H1 (cell line): ENCODE measurements around the gene CHCHD6. TPM values are rescaled to one million over a fixed set of nuclear protein-coding genes. Genes with fewer than 3 reads are reported as not detected.

ENCODE experiments used
- CTCF ChIA-PET: fragments of 300-600 bp; sonication (Branson Sonifier 250); formaldehyde crosslinking; loops from one replicate; lab custom pipeline; 2021; ENCODE audit not compliant: partially characterized antibody; lab: Charles Lee
- POLR2A ChIA-PET: fragments of 300-600 bp; sonication (Branson Sonifier 250); formaldehyde crosslinking; loops from one replicate; lab custom pipeline; 2021; ENCODE audit warnings: inconsistent platforms; ENCODE audit not compliant: partially characterized antibody; lab: Charles Lee
- DNase-seq, 2 experiments: peaks; one replicate each; pipeline versions ENCODE4 v3.0.0 to v3.0.0-alpha.2; 2010 to 2022; ENCODE audit warnings: low spot score in 2 of 2, low read depth in 1 of 2, mixed read lengths in 1 of 2
- FAIRE-seq: peaks from 2 replicates; lab custom pipeline; 2011; peaks lifted over from hg19 to GRCh38; lab: Jason Lieb, UNC
- H2AFZ ChIP-seq: 2 replicates; pipeline ENCODE4 v1.8.1; 2012; ENCODE audit warnings: low read length, inconsistent platforms
- H2AK5ac ChIP-seq: 2 replicates; pipeline ENCODE4 v1.6.1; 2013; ENCODE audit warnings: low read depth, low read length
- H2BK120ac ChIP-seq: replicated peaks from 2 replicates; pipeline ENCODE3; 2013; ENCODE audit warnings: low read depth, low read length, inconsistent platforms
- H2BK12ac ChIP-seq: 2 replicates; pipeline ENCODE4 v1.6.1; 2013; ENCODE audit warnings: low read depth, low read length
- H2BK15ac ChIP-seq: 2 replicates; pipeline ENCODE4 v1.6.1; 2013; ENCODE audit warnings: low read length
- H2BK20ac ChIP-seq: 2 replicates; pipeline ENCODE4 v1.6.1; 2013; ENCODE audit warnings: low read length
- H2BK5ac ChIP-seq: 2 replicates; pipeline ENCODE4 v1.6.1; 2013; ENCODE audit warnings: low read depth, low read length
- H3K14ac ChIP-seq: 2 replicates; pipeline ENCODE4 v1.6.1; 2013; ENCODE audit warnings: inconsistent platforms; ENCODE audit not compliant: insufficient read length
- H3K18ac ChIP-seq: 2 replicates; pipeline ENCODE4 v1.6.1; 2013; ENCODE audit warnings: low read length; ENCODE audit errors: extremely low read depth
- H3K23ac ChIP-seq: 2 replicates; pipeline ENCODE4 v1.6.1; 2013; ENCODE audit warnings: inconsistent platforms; ENCODE audit not compliant: insufficient read length
- H3K23me2 ChIP-seq: 2 replicates; pipeline ENCODE4 v1.6.1; 2013; ENCODE audit warnings: low read depth, low read length
- H3K27ac ChIP-seq: 2 replicates; pipeline ENCODE4 v1.6.1; 2011; ENCODE audit warnings: low read depth, low read length, inconsistent platforms
- H3K27me3 ChIP-seq, 4 experiments: replicated peaks in 1 of 4; 1 replicate in 1 of 4; 2 replicates in 3 of 4; pipeline versions ENCODE4 v1.6.1 to v1.8.1; 2011 to 2013; ENCODE audit warnings: low read length in 3 of 4, mild to moderate bottlenecking in 3 of 4, inconsistent platforms in 2 of 4, mixed read lengths in 2 of 4, moderate library complexity in 1 of 4; ENCODE audit not compliant: control insufficient read depth in 3 of 4, insufficient read depth in 3 of 4; ENCODE audit errors: extremely low read depth in 1 of 4
- H3K36me3 ChIP-seq, 4 experiments: 2 replicates each; pipeline versions ENCODE4 v1.6.1 to v1.8.1; 2011 to 2013; ENCODE audit warnings: mild to moderate bottlenecking in 4 of 4, low read length in 3 of 4, moderate library complexity in 2 of 4, control low read depth in 1 of 4, inconsistent platforms in 1 of 4; ENCODE audit not compliant: insufficient read depth in 4 of 4, control insufficient read depth in 2 of 4
- H3K4ac ChIP-seq: replicated peaks from 2 replicates; pipeline ENCODE3; 2013; ENCODE audit warnings: low read length, low read depth, mixed read lengths, inconsistent platforms; ENCODE audit not compliant: insufficient read length
- H3K4me1 ChIP-seq, 4 experiments: replicated peaks in 1 of 4; 1 replicate in 1 of 4; 2 replicates in 3 of 4; pipeline versions ENCODE4 v1.6.1 to v1.8.1; 2011 to 2013; ENCODE audit warnings: low read length in 3 of 4, inconsistent platforms in 2 of 4, mixed read lengths in 1 of 4; ENCODE audit not compliant: insufficient read depth in 4 of 4, control insufficient read depth in 3 of 4
- H3K4me2 ChIP-seq, 2 experiments: 2 replicates each; pipeline versions ENCODE4 v1.6.1 to v1.8.1; 2011 to 2013; ENCODE audit warnings: low read depth in 2 of 2, low read length in 2 of 2, control low read depth in 1 of 2, inconsistent platforms in 1 of 2, mild to moderate bottlenecking in 1 of 2; ENCODE audit not compliant: insufficient read depth in 1 of 2
- H3K4me3 ChIP-seq, 4 experiments: fragments of 200-600, 300-600 bp in 1 of 4; sonication (generic), shearing (Covaris generic), sonication (Bioruptor Twin) in 1 of 4; 2 replicates each; pipeline versions ENCODE4 v1.5.1 to v1.8.1; 2011 to 2016; ENCODE audit warnings: low read length in 4 of 4, low read depth in 3 of 4, control low read depth in 2 of 4, inconsistent platforms in 2 of 4, mild to moderate bottlenecking in 2 of 4, mixed read lengths in 1 of 4, moderate library complexity in 1 of 4; ENCODE audit not compliant: insufficient read depth in 2 of 4; ENCODE audit errors: extremely low read depth in 1 of 4
- H3K56ac ChIP-seq: replicated peaks from 2 replicates; pipeline ENCODE3; 2013; ENCODE audit warnings: low read depth, mild to moderate bottlenecking, mixed read lengths, low read length, inconsistent platforms; ENCODE audit not compliant: insufficient read length
- H3K79me1 ChIP-seq: 2 replicates; pipeline ENCODE4 v1.6.1; 2013; ENCODE audit warnings: low read depth, low read length, control low read depth
- H3K79me2 ChIP-seq, 2 experiments: 2 replicates each; pipeline versions ENCODE4 v1.6.1 to v1.8.1; 2012 to 2013; ENCODE audit warnings: low read length in 2 of 2, mild to moderate bottlenecking in 2 of 2, inconsistent platforms in 1 of 2; ENCODE audit not compliant: insufficient read depth in 2 of 2, control insufficient read depth in 1 of 2
- H3K9ac ChIP-seq, 4 experiments: replicated peaks in 1 of 4; 1 replicate in 1 of 4; 2 replicates in 3 of 4; pipeline versions ENCODE4 v1.6.1 to v1.8.1; 2011 to 2013; ENCODE audit warnings: low read depth in 3 of 4, low read length in 3 of 4, control low read depth in 2 of 4, mild to moderate bottlenecking in 2 of 4, moderate library complexity in 2 of 4, inconsistent platforms in 1 of 4; ENCODE audit errors: extremely low read depth in 1 of 4
- H3K9me3 ChIP-seq, 2 experiments: 2 replicates each; pipeline versions ENCODE4 v1.6.1 to v1.8.1; 2012 to 2013; ENCODE audit warnings: mild to moderate bottlenecking in 2 of 2, moderate library complexity in 2 of 2, control low read depth in 1 of 2, inconsistent platforms in 1 of 2, low read depth in 1 of 2, low read length in 1 of 2, mixed read lengths in 1 of 2; ENCODE audit not compliant: insufficient read depth in 2 of 2
- H4K20me1 ChIP-seq, 2 experiments: replicated peaks in 1 of 2; 2 replicates each; pipeline versions ENCODE3 to v1.8.1; 2011 to 2013; ENCODE audit warnings: inconsistent platforms in 2 of 2, low read length in 2 of 2, mild to moderate bottlenecking in 1 of 2; ENCODE audit not compliant: insufficient read depth in 2 of 2, control insufficient read depth in 1 of 2
- H4K5ac ChIP-seq: 2 replicates; pipeline ENCODE4 v1.6.1; 2013; ENCODE audit warnings: low read length, low read depth, mixed read lengths, inconsistent platforms; ENCODE audit not compliant: insufficient read length
- H4K8ac ChIP-seq: 2 replicates; pipeline ENCODE4 v1.8.0; 2013; ENCODE audit warnings: mild to moderate bottlenecking, moderate library complexity, low read length, inconsistent platforms; ENCODE audit not compliant: insufficient read depth; ENCODE audit errors: extremely low read depth
- H4K91ac ChIP-seq: replicated peaks from 2 replicates; pipeline ENCODE3; 2013; ENCODE audit warnings: low read length, mixed read lengths, inconsistent platforms; ENCODE audit not compliant: insufficient read length
- BCL11A ChIP-seq, 2 experiments: IDR thresholded peaks; one replicate each; pipeline ENCODE4 v1.6.1; 2011; ENCODE audit warnings: low read depth in 2 of 2, low read length in 2 of 2, mild to moderate bottlenecking in 2 of 2
- PHF8 ChIP-seq: fragments of 200-600 bp; sonication (generic); conservative IDR thresholded peaks from 2 replicates; pipeline ENCODE4 v1.7.1; 2012; ENCODE audit warnings: low read depth, mild to moderate bottlenecking, inconsistent platforms, low read length, moderate library complexity
- WGBS, 2 experiments: shearing (Covaris generic) in 1 of 2; methylation state at CpG; one replicate each; pipeline versions ENCODE4 v1.1.6 to v1.1.7; 2013 to 2015; ENCODE audit warnings: low lambda C conversion rate in 2 of 2, mixed read lengths in 2 of 2, inconsistent platforms in 1 of 2, low coverage in 1 of 2, missing lambda C conversion rate in 1 of 2; ENCODE audit not compliant: insufficient replicate concordance in 2 of 2, insufficient coverage in 1 of 2, insufficient read length in 1 of 2; ENCODE audit errors: extremely low coverage in 1 of 2, missing lambda C conversion rate in 1 of 2; 5-methylcytosine and 5-hydroxymethylcytosine counted together
- polyA plus RNA-seq, 7 experiments: library from polyadenylated mRNA; depleted of rRNA in 3 of 7; stranded (reverse) in 5 of 7; unstranded in 2 of 7; fragments of >200 nt in 5 of 7; fragments of 200-250 nt in 2 of 7; gene quantifications; 1 replicate in 5 of 7; 2 replicates in 1 of 7; 4 replicates in 1 of 7; pipeline versions ENCODE4 v1.2.1 to v1.2.3, GENCODE V29; 2011 to 2013; ENCODE audit warnings: missing spikeins in 2 of 7, mixed read lengths in 2 of 7
- total RNA-seq: library from RNA; stranded (reverse); fragmentation: NEBNext Ultra II Directional; extraction: Animal tissue kit (Norgen Biotek cat#: 25700); gene quantifications from 2 replicates; pipeline ENCODE4 v1.2.1, GENCODE V29; 2021

CHCHD6 gene
- total and polyA plus RNA-seq, 2 of the 8 experiments (the other 6 are each of a cell fraction or from before 2014, with no cell fraction given) = 32.4 to 37.6 TPM

DNA sequence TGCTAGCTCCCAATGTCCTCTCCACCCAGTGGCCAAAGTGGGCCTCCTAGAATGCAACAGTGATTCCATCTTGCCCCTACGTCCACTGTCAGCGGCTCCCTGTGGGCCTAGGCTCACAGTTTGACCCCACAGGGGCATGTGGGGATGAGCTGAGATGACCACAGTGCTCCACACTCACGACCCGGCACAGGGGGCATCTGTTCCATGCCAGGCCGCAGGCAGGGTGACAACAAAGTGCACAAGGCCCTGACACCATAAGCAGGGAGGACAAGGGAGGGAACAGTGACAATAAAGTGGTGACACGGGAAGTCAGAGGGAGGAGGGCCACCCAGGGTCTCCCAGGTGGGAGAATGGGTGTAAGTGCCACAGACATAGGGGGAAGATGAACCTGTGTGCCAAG, 273.8 kb downstream of the CHCHD6 start:
- Histone ChIP-seq H2BK20ac (no peak overlapping the region), H3K79me2 (no peaks in the 10 kb centered on the region), H2BK120ac (no peak overlapping the region), H3K4me2 (no peak overlapping the region), H3K27ac (no peak overlapping the region), H3K36me3 (no peaks in the 10 kb centered on the region; a peak in 1 of 8 replicates), H2BK5ac (peak overlapping the region; percentile 75), H3K4me1 (peaks cover 0 to 7% (median 4%) of the 10 kb centered on the region in 4 experiments; a peak in 5 of 7 replicates)
- FAIRE-seq = no peak
- DNase-seq = no peak
- POLR2A ChIA-PET = no interaction called here
- CTCF ChIA-PET = interaction anchor here (0.8 to 6.6 kb wide), 5 partner anchors 10 to 224 kb away, joined by 3 to 58 read pairs (median 3); no protein-coding TSS in a partner anchor
- TF ChIP-seq BCL11A (IDR thresholded peaks at IDR 0.05; ENCODE audit: low read depth in 2 of 2, low read length in 2 of 2) = no peak
- TF ChIP-seq PHF8 = no peak
- TF ChIP-seq, all 59 proteins: peak for 0
- no peak overlapping the region for H3K56ac ChIP-seq
- H3K23ac ChIP-seq = no peak overlapping the region
- 0 out of 2 replicates have a peak, but pooled peaks cover 3% of the 10 kb centered on the region for H3K79me1 ChIP-seq
- peak overlapping the region; percentile 59; the same call in 1 of the 2 replicates for H2AK5ac ChIP-seq
- no peak overlapping the region for H4K8ac ChIP-seq
- H2BK15ac ChIP-seq = no peak overlapping the region
- H3K4me3 ChIP-seq = no peak overlapping the region
- WGBS, 2 experiments = 93% methylated on average over 6 of the region's 6 CpGs; no CpG with 5 or more reads in 1 of the 2 experiments
- H2BK12ac ChIP-seq = peak overlapping the region; percentile 77; the same call in 1 of the 2 replicates
- H3K18ac ChIP-seq = no peak overlapping the region; the same call in 1 of the 2 replicates
- peaks cover 0 to 4% of the 10 kb centered on the region in 2 experiments for H4K20me1 ChIP-seq
- no peak overlapping the region for H3K4ac ChIP-seq
- peaks cover 7% of the 10 kb centered on the region for H3K23me2 ChIP-seq
- H4K5ac ChIP-seq = no peak overlapping the region
- no peak overlapping the region for H3K14ac ChIP-seq
- H3K9ac ChIP-seq = no peak overlapping the region
- H2AFZ ChIP-seq = no peak overlapping the region
- peak overlapping the region; percentile 30 for H4K91ac ChIP-seq
- peaks cover 2 to 8% of the 10 kb centered on the region in 2 experiments; a peak in 2 of 4 replicates for H3K9me3 ChIP-seq
- peaks cover 0 to 8% (median 3%) of the 10 kb centered on the region in 4 experiments; a peak in 5 of 7 replicates for H3K27me3 ChIP-seq
